GM12891 (cell line): Measurements from ENCODE around the gene CD72.
"Not testable (repeated sequence)": the region's sequence is repeated elsewhere in the genome, so short reads cannot be mapped to it uniquely, and the experiment has no call there.

Source experiments
- POLR2A ChIP-seq: IDR thresholded peaks from 2 replicates; pipeline ENCODE4 v1.6.1; 2011; ENCODE audit warnings: low read depth, low read length, control low read depth
- POLR2AphosphoS5 ChIP-seq: IDR thresholded peaks from 2 replicates; pipeline ENCODE4 v1.6.1; 2011; ENCODE audit warnings: low read depth, low read length, control low read depth
- POU2F2 ChIP-seq: IDR thresholded peaks from 2 replicates; pipeline ENCODE4 v1.6.1; 2011; ENCODE audit warnings: low read depth, mild to moderate bottlenecking, control low read depth, low read length, moderate library complexity
- SPI1 ChIP-seq: IDR thresholded peaks from 2 replicates; pipeline ENCODE4 v1.6.1; 2011; ENCODE audit warnings: low read depth, low read length, control low read depth
- TAF1 ChIP-seq: IDR thresholded peaks from 2 replicates; pipeline ENCODE4 v1.6.1; 2011; ENCODE audit warnings: low read depth, low read length, control low read depth

GRCh38 chr9:35583521-35583920 lies 34.7 kb downstream of the CD72 start:
- TF ChIP-seq POLR2AphosphoS5, TAF1, POLR2A, SPI1, POU2F2: not testable (repeated sequence)
